Thyroid gland (tissue), 4 donors: ENCODE results near the gene FBXL13. TPM values are rescaled to one million over a fixed set of nuclear protein-coding genes. Genes with fewer than 3 reads are reported as not detected.

Experiments used
- DNase-seq, 2 donors: peaks; one replicate each; pipeline ENCODE4 v3.0.0-alpha.2; 2019
- H3K27ac ChIP-seq, 3 donors: fragments of 200-600 bp; sonication (generic); 1 replicate in 2 of 3; 2 replicates in 1 of 3; pipeline ENCODE4 v1.5.1; 2016 to 2019; ENCODE audit warnings: mild to moderate bottlenecking in 1 of 3, moderate library complexity in 1 of 3
- H3K27me3 ChIP-seq: fragments of 200-600 bp; sonication (generic); one replicate; pipeline ENCODE4 v1.5.1; 2019
- H3K36me3 ChIP-seq, 2 donors: fragments of 200-600 bp; sonication (generic); one replicate each; pipeline ENCODE4 v1.5.1; 2016 to 2019
- H3K4me1 ChIP-seq, 2 donors: fragments of 200-600 bp; sonication (generic); one replicate each; pipeline ENCODE4 v1.5.1; 2017 to 2019
- H3K4me3 ChIP-seq, 3 donors: fragments of 200-600 bp; sonication (generic); replicated peaks in 1 of 3; 1 replicate in 2 of 3; 2 replicates in 1 of 3; pipeline ENCODE4 v1.5.1; 2016; ENCODE audit warnings: mild to moderate bottlenecking in 1 of 3
- H3K9me3 ChIP-seq: fragments of 200-600 bp; sonication (generic); one replicate; pipeline ENCODE4 v1.5.1; 2017
- CTCF ChIP-seq, 6 experiments: fragments of 200-600 bp in 3 of 6; fragments of 450-650 bp in 3 of 6; sonication (generic) in 3 of 6; IDR thresholded peaks; one replicate each; pipeline ENCODE4 v1.5.1; 2016 to 2019; ENCODE audit warnings: antibody characterized with exemption in 6 of 6, mild to moderate bottlenecking in 2 of 6, inconsistent platforms in 1 of 6, moderate library complexity in 1 of 6
- POLR2A ChIP-seq, 2 donors: fragments of 450-650 bp; IDR thresholded peaks; one replicate each; pipeline ENCODE4 v1.6.1; 2017; ENCODE audit warnings: antibody characterized with exemption in 2 of 2, mild to moderate bottlenecking in 2 of 2, moderate library complexity in 1 of 2
- WGBS, 2 donors: methylation state at CpG; one replicate each; pipeline ENCODE4 v1.1.5; 2017; 5-methylcytosine and 5-hydroxymethylcytosine counted together
- intact Hi-C: fragments of 100-400 bp; cut with DNase I; formaldehyde crosslinking; loops from one replicate; pipeline ENCODE4 v1.15.1; 2023
- total RNA-seq, 4 donors: library from RNA; depleted of rRNA; stranded (reverse); fragments of >200 nt; gene quantifications; one replicate each; pipeline ENCODE4 v1.2.3, GENCODE V29; 2016

The FBXL13 gene
- total RNA-seq, 4 donors from 2014 or later, result 4.2 to 9.6 (median 5.0) TPM

DNA sequence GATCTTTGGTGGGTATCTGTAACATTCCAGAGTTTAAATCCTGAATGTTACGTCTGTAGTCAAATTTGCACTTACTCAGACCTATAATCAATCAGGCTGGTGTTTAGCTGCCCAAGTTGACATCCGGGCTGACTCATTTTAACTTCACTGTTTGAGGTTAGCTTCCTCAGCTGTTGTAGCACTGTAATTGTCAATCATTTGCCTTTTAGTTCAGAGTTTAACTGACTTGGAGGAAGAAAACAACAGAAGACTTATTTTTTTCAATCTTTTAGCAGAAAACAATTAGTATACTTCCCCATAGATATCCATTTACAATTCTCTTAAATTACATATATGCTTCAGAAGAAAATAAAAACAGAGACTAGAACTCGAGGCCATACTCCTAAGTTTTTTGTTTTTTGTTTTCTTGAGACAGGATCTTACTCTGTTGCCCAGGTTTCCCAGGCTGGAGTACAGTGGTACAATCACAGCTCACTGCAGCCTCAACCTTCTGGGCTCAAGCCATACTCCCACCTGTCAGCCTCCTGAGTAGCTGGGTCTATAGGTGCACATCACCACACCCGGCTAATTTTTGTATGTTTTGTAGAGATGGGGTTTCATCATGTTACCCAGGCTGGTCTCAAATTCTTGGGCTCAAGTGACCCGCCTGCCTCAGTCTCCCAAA is 200.3 kb downstream of the FBXL13 start:
- Histone ChIP-seq H3K9me3 (no peaks in the 10 kb centered on the region), H3K4me1 (no peaks in the 10 kb centered on the region), H3K36me3 (no peaks in the 10 kb centered on the region), H3K27ac (no peak overlapping the region), H3K4me3 (no peak overlapping the region), H3K27me3 (no peaks in the 10 kb centered on the region)
- DNase-seq, result no peak
- WGBS, 2 donors, result 91 to 93% methylated on average over 5 of the region's 5 CpGs
- TF ChIP-seq CTCF (IDR thresholded peaks at IDR 0.05) (no peak), POLR2A (IDR thresholded peaks at IDR 0.05) (no peak)
- intact Hi-C loops, result no loop called here

DNA sequence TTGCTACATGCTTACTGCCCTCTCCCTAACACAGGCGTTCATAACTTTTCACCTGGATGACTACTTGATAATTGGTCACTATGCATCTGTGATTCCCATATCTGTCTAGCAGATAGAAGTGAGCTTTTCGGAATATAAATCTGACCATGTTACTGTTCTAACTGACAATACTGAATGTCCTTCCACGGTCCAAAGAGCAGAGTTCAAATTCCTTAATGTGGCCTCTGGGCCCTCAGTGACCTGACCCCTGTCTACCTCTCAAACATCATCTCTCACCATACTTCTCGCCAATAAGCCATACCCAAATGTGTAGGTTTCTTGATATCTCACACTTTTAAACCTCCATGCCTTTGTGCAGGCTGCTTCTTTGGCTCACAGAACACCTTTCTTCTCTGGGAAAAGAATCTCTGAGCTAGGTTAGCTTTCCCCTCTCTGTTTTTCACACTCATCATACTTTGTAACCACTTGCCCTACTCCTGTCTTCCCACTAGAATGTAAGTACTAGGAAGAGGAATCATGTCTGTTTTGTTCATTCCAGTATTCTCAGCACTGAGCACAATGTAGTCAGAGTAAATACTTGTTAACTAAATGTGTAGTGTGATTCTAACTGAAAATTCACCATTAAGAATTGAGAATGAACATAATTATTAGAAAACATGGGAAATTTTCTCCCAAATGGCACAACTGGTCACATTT is 201.0 kb downstream of the FBXL13 start:
- no peaks in the 10 kb centered on the region for H3K27me3 ChIP-seq
- intact Hi-C loops, result no loop called here
- no peak overlapping the region for H3K4me3 ChIP-seq
- H3K4me1 ChIP-seq, result no peaks in the 10 kb centered on the region
- H3K36me3 ChIP-seq, result no peaks in the 10 kb centered on the region
- no peak for DNase-seq
- 87 to 92% methylated on average over 4 of the region's 4 CpGs for WGBS, 2 donors
- H3K27ac ChIP-seq, result no peak overlapping the region
- no peak for TF ChIP-seq CTCF (IDR thresholded peaks at IDR 0.05)
- TF ChIP-seq POLR2A (IDR thresholded peaks at IDR 0.05), result no peak
- H3K9me3 ChIP-seq, result no peaks in the 10 kb centered on the region

DNA sequence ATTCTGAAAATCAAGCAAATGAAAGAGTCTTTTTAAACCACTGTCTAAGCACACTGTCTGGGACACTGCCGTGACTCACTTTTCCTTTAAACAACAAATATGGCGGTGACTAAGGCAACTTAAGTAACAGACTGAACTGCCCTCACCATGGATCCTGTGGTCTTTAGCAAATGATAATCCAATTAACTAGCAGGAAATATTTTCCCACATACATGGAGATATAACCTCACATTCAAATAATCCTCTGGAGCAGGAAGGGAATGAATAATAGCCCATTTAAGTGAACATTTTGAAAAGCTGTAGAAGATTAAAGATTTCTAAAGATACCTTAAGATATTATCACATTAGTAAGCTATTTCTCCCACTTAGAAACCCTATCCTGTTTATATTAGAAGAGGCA is 202.1 kb downstream of the FBXL13 start:
- DNase-seq, result no peak
- Histone ChIP-seq H3K27me3 (no peaks in the 10 kb centered on the region), H3K9me3 (no peaks in the 10 kb centered on the region), H3K4me3 (no peak overlapping the region), H3K4me1 (no peaks in the 10 kb centered on the region), H3K27ac (no peak overlapping the region), H3K36me3 (no peaks in the 10 kb centered on the region)
- intact Hi-C loops, result no loop called here
- WGBS, 2 donors, result 90 to 96% methylated on average over 2 of the region's 2 CpGs
- TF ChIP-seq CTCF (IDR thresholded peaks at IDR 0.05) (no peak), POLR2A (IDR thresholded peaks at IDR 0.05) (no peak)

DNA sequence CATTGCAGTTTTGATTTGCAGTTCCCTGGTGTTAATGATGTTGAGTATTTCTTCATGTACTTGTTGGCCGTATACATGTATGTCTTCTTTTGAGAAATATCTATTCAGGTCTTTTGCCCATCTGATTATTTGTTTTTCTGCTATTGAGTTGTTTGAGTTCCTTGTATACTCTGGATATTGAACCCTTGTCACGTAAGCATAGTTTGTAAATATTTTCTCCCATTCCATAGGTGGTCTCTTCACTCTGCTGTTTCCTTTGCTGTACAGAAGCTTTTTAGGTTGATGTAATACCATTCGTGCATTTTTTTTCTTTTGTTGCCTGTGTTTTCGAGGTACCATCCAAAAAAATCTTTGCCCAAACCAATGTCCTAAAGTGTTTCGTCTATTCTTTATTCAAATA is 205.4 kb downstream of the FBXL13 start:
- H3K36me3 ChIP-seq, result no peaks in the 10 kb centered on the region
- no peak for DNase-seq
- 76 to 95% methylated on average over 5 of the region's 5 CpGs for WGBS, 2 donors
- no peak overlapping the region for H3K4me3 ChIP-seq
- H3K27me3 ChIP-seq, result no peaks in the 10 kb centered on the region
- no peaks in the 10 kb centered on the region for H3K9me3 ChIP-seq
- TF ChIP-seq POLR2A (IDR thresholded peaks at IDR 0.05), result no peak
- no peak for TF ChIP-seq CTCF (IDR thresholded peaks at IDR 0.05)
- intact Hi-C loops, result no loop called here
- H3K4me1 ChIP-seq, result no peaks in the 10 kb centered on the region
- H3K27ac ChIP-seq, result no peak overlapping the region

DNA sequence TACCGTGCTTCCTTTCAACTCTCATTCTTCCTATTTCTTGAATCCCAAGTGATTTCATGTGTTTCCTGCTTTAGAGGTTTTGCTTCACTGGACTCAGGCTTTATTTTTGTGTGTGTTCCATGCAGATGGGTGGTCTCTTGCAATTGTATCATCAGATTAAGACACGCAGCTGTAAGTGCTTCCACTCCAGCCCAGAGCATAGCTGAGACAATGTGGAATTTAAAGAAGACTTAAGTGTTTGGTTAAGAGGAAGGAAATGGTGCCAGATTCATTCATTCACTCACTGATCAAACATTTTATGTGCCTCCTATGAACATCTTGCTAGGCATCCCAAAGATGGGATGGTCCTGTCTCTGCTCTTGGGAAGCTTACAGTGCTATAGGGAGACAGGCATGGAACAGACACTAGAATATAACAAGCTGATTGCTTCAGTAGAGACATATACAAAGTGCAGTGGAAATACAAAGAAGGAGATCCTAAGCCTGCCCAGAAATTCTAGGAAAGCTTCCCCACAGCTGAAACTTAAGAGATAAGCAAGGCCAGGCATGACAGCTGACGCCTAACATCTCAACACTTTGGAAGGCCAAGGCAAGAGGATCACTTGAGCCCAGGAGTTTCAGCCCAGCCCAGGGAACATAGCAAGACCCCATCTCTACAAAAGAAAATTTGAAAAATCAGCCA is 207.9 kb downstream of the FBXL13 start:
- intact Hi-C loops, result no loop called here
- H3K36me3 ChIP-seq, result no peaks in the 10 kb centered on the region
- TF ChIP-seq POLR2A (IDR thresholded peaks at IDR 0.05) (no peak), CTCF (IDR thresholded peaks at IDR 0.05) (no peak)
- DNase-seq, result no peak
- H3K27ac ChIP-seq, result no peak overlapping the region
- H3K4me3 ChIP-seq, result no peak overlapping the region
- H3K27me3 ChIP-seq, result no peaks in the 10 kb centered on the region
- WGBS, 2 donors, result 66 to 73% methylated on average over 3 of the region's 3 CpGs
- H3K9me3 ChIP-seq, result no peaks in the 10 kb centered on the region
- no peaks in the 10 kb centered on the region for H3K4me1 ChIP-seq
